IPS-18a (cell line): Measurements from ENCODE around the gene DESI1.
"Not testable (repeated sequence)": the region's sequence is repeated elsewhere in the genome, so short reads cannot be mapped to it uniquely, and the experiment has no call there.

Experiments used
- H3K27ac ChIP-seq: one replicate; pipeline ENCODE4 v1.5.1; 2013; ENCODE audit warnings: low read length
- H3K27me3 ChIP-seq: one replicate; pipeline ENCODE4 v1.6.1; 2013; ENCODE audit warnings: mild to moderate bottlenecking, low read length; ENCODE audit not compliant: control insufficient read depth, insufficient read depth
- H3K36me3 ChIP-seq: one replicate; pipeline ENCODE4 v1.6.1; 2013; ENCODE audit warnings: low read depth, low read length; ENCODE audit not compliant: control insufficient read depth
- H3K4me1 ChIP-seq: one replicate; pipeline ENCODE4 v1.6.1; 2013; ENCODE audit warnings: low read depth, low read length; ENCODE audit not compliant: control insufficient read depth
- H3K4me3 ChIP-seq: one replicate; pipeline ENCODE4 v1.5.1; 2013; ENCODE audit warnings: low read length
- H3K9ac ChIP-seq: one replicate; pipeline ENCODE4 v1.6.1; 2013; ENCODE audit warnings: mild to moderate bottlenecking, low read length, moderate library complexity
- H3K9me3 ChIP-seq: one replicate; pipeline ENCODE4 v1.6.1; 2013; ENCODE audit warnings: low read depth, low read length; ENCODE audit not compliant: control insufficient read depth

The DESI1 gene

DNA sequence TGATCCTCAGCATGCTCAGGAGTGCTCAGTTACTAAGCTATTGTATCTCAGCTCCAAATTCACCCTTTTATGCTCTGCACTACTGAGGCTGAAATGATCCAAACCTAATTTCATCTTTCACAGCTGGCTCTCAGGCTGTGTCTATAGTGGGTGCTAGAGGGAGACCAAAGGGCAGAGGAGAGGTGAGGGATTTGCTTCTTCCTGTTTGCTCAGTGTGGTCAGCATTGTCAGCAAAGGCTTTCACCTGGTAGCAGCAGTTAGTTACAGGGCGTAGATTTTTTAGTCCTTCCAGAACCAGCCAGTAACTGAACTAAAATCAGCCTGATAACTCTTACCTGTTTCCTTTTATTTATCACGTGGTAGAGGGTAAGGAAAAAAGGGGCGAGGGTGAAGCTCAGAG lies 33.5 kb upstream of the DESI1 start:
- Histone ChIP-seq H3K4me1 (no peaks in the 10 kb centered on the region), H3K27ac (no peak overlapping the region), H3K9ac (no peak overlapping the region), H3K27me3 (no peaks in the 10 kb centered on the region), H3K9me3 (no peaks in the 10 kb centered on the region), H3K4me3 (no peak overlapping the region), H3K36me3 (peaks cover 85% of the 10 kb centered on the region)

DNA sequence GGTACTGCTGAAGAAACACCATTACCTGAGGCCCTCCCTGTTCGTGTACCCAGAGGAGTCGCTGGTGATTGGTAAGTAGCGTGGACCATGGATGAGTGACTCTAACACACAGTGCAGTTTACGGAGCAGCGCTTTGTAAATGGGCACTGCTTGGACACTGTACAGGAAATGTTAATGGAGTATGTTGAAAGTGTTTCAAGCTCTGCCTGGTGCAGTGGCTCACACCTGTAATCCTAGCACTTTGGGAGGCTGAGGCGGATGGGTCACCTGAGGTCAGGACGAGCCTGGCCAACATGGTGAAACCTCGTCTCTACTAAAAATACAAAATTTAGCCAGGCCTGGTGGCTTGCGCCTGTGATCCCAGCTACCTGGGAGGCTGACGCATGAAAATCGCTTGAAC lies 30.0 kb upstream of the DESI1 start:
- peaks cover 80% of the 10 kb centered on the region for H3K36me3 ChIP-seq
- H3K4me1 ChIP-seq: no peaks in the 10 kb centered on the region
- no peak overlapping the region for H3K27ac ChIP-seq
- H3K4me3 ChIP-seq: no peak overlapping the region
- no peaks in the 10 kb centered on the region for H3K27me3 ChIP-seq
- no peaks in the 10 kb centered on the region for H3K9me3 ChIP-seq
- no peak overlapping the region for H3K9ac ChIP-seq

DNA sequence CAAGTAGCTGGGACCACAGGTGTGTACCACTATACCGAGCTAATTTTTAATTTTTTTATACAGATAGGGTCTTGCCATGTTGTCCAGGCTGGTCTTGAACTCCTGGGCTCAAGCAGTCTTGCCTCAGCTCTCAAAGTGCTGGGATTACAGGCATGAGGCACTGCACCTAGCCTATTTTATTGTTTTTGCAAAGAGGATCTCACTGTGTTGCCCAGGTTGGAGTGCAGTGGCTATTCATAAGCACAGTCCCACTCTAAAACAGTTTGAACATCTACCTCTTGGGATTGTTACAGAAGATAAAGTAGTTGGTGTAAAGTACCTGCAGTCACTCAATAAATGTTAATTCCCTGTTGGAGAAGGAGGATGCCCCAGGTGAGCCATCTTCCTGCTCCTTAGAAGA lies 29.4 kb upstream of the DESI1 start:
- no peak overlapping the region for H3K4me3 ChIP-seq
- no peak overlapping the region for H3K27ac ChIP-seq
- no peaks in the 10 kb centered on the region for H3K4me1 ChIP-seq
- no peak overlapping the region for H3K9ac ChIP-seq
- no peaks in the 10 kb centered on the region for H3K27me3 ChIP-seq
- no peaks in the 10 kb centered on the region for H3K9me3 ChIP-seq
- peaks cover 78% of the 10 kb centered on the region for H3K36me3 ChIP-seq

DNA sequence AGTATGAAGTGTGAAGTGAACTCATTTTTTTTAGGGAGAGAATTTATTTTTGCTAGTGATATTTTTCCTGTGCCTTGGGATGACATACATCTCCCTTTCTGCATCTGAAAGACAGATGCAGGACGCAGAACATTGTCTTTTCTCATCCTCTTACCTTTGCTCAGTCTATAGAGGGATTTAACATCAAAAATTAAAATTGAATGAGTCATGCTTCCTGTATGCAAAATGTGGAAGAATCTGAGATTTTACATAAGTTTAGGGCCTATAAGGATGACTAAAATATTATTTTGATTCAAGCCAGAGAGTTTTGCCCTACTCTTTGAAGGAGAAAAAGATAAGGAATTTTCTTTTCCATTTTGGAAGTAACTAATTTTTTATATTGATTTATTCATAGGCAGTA lies 27.6 kb upstream of the DESI1 start:
- no peaks in the 10 kb centered on the region for H3K27me3 ChIP-seq
- no peaks in the 10 kb centered on the region for H3K9me3 ChIP-seq
- peaks cover 73% of the 10 kb centered on the region for H3K36me3 ChIP-seq
- no peak overlapping the region for H3K9ac ChIP-seq
- H3K4me3 ChIP-seq: no peak overlapping the region
- no peaks in the 10 kb centered on the region for H3K4me1 ChIP-seq
- H3K27ac ChIP-seq: no peak overlapping the region

DNA sequence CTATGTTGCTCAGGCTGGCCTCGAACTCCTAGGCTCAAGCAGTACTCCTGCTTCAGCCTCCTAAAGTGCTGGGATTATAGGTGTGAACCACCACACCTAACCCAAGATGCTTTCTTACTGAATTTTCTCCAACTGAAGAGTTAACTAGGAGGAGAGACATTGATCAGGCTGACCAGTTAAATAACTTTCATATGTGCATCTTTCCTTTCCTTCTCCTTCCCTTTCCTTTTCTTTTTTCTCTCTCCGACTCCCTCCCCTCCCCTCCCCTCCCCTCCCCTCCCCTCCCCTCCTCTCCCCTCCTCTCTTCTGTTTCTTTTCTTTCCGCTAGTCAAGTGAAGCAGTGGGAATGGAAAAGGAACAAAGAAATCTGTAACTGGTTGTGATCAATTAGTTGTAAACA lies 26.9 kb upstream of the DESI1 start:
- Histone ChIP-seq H3K36me3 (peaks cover 72% of the 10 kb centered on the region), H3K4me3 (no peak overlapping the region), H3K9me3 (no peaks in the 10 kb centered on the region), H3K27ac (no peak overlapping the region), H3K4me1 (no peaks in the 10 kb centered on the region), H3K9ac (no peak overlapping the region), H3K27me3 (no peaks in the 10 kb centered on the region)

DNA sequence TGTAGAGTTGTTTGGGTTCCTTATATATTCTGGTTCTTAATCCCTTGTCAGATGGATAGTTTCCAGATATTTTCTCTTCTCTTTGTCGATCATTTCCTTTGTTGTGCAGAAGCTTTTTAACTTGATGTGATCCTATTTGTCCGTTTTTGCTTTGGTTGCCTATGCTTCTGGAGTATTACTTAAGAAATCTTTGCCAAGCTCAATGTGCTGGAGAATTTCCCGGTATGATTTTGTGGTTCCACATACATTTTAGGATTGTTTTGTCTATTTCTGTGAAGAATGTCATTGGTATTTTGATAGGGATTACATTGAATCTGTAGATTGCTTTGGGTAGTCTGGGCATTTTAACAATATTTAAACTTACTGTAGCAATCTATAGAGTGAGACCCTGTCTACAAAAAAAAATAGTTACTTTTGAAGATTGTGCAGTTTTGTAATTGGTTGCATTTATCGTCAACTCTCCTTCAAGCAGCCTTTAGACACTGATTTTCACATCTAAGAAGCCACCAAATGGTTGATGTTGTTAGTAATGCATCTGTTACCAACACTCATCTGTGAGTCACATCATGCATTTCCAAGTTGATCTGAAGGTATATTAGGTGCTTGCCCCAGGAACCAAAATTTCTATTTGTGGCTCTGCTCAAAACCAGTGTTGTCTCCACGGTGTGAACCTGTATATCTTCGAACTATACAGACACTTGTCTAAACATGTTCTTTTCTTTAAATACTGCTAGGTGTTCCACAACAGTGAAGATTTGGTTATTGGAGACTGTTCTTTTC lies 21.7 kb upstream of the DESI1 start:
- no peaks in the 10 kb centered on the region for H3K27me3 ChIP-seq
- H3K4me3 ChIP-seq: no peak overlapping the region
- peaks cover 76% of the 10 kb centered on the region for H3K36me3 ChIP-seq
- no peak overlapping the region for H3K9ac ChIP-seq
- no peak overlapping the region for H3K27ac ChIP-seq
- H3K4me1 ChIP-seq: no peaks in the 10 kb centered on the region
- no peaks in the 10 kb centered on the region for H3K9me3 ChIP-seq

DNA sequence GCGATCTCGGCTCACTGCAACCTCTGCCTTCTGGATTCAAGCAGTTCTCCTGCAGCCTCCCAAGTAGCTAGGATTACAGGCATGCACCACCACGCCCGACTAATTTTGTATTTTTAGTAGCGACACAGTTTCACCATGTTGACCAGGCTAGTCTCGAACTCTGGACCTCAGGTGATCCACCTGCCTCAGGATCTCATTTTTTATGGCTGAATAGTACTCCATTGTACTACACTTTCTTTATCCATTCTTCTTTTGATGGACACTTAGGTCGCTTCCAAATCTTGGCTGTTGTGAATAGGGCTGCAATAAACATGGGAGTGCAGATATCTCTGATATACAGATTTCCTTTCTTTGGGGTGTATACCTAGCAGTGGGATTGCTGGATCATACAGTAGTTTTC lies 21.0 kb upstream of the DESI1 start:
- Histone ChIP-seq H3K36me3 (peaks cover 78% of the 10 kb centered on the region), H3K27ac (no peak overlapping the region)

DNA sequence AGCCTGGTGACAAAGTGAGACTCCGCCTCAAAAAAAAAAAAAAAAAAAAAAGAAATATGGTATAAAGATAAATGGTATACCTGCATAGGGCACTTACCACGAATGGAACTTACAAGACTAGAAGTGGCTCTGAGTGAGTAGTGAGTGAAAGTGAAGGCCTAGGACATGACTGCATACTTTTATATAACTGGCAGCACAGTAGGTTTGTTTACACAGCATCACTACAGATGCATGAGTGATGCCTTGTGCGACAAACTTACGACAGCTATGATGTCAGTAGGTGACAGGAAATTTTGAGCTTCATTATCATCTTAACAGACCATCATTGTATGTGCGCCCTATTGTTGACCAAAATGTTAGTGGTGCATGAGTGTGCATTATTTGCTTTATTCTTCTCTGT lies 17.9 kb upstream of the DESI1 start:
- no peaks in the 10 kb centered on the region for H3K9me3 ChIP-seq
- no peaks in the 10 kb centered on the region for H3K27me3 ChIP-seq
- peaks cover 87% of the 10 kb centered on the region for H3K36me3 ChIP-seq
- no peak overlapping the region for H3K27ac ChIP-seq
- no peak overlapping the region for H3K4me3 ChIP-seq
- no peaks in the 10 kb centered on the region for H3K4me1 ChIP-seq
- no peak overlapping the region for H3K9ac ChIP-seq

More for the DNA sequence above, 21.0 kb upstream of the DESI1 start:
- no peaks in the 10 kb centered on the region for H3K27me3 ChIP-seq
- H3K4me3 ChIP-seq: no peak overlapping the region
- H3K9ac ChIP-seq: no peak overlapping the region
- no peaks in the 10 kb centered on the region for H3K9me3 ChIP-seq
- no peaks in the 10 kb centered on the region for H3K4me1 ChIP-seq

DNA sequence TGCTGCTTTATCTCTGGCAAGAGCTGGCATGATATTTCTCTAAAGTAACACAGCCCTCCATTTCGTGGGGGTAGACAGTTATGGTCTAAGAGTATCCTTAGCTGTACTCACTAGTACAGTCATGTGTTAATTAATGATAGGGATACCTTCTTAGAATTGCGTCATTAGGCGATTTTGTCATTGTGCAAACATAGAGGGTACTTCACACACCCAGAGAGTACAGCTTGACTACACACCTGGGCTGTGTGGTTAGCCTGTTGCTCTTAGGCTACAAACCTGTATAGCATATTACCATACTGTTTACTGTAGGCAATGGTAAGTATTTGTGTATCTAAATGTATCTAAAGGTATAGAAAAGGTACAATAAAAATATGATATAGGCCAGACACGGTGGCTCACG lies 17.3 kb upstream of the DESI1 start:
- no peak overlapping the region for H3K4me3 ChIP-seq
- no peaks in the 10 kb centered on the region for H3K9me3 ChIP-seq
- no peaks in the 10 kb centered on the region for H3K27me3 ChIP-seq
- peaks cover 87% of the 10 kb centered on the region for H3K36me3 ChIP-seq
- no peak overlapping the region for H3K27ac ChIP-seq
- no peak overlapping the region for H3K9ac ChIP-seq
- H3K4me1 ChIP-seq: no peaks in the 10 kb centered on the region

DNA sequence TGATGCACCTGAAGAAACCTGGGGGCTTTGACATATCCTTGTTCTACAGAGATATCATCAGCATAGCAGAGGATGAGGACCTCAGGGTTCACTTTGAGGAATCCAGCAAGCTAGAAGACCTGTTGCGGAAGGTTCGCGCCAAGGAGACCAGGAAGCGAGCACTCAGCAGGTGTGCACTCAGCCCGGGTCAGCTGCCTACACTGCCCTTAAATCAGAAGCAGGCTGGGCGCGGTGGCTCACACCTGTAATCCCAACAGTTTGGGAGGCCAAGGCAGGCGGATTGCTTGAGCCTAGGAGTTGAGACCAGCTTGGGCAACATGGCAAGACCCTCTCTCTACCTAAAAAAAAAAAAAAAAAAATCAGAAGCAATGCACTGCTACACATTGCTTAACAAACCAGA lies 16.8 kb upstream of the DESI1 start:
- H3K4me3 ChIP-seq, H3K9me3 ChIP-seq, H3K27ac ChIP-seq, H3K4me1 ChIP-seq, H3K9ac ChIP-seq, H3K27me3 ChIP-seq: not testable (repeated sequence)
- peaks cover 82% of the 10 kb centered on the region for H3K36me3 ChIP-seq

DNA sequence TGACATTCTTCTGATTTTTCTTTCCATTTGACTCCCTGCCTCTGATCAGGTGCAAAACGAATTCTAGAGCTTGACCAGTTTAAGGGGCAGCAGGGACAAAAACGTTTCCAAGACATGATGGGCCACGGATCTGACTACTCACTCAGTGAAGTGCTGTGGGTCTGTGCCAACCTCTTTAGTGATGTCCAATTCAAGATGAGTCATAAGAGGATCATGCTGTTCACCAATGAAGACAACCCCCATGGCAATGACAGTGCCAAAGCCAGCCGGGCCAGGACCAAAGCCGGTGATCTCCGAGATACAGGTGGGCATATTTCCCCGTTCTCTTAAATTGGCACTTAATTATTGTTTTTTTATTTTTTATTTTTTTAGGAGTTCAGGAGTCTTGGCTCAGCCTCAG lies 15.6 kb upstream of the DESI1 start:
- Histone ChIP-seq H3K9ac (no peak overlapping the region), H3K36me3 (peaks cover 75% of the 10 kb centered on the region), H3K4me3 (no peak overlapping the region), H3K9me3 (no peaks in the 10 kb centered on the region), H3K27me3 (no peaks in the 10 kb centered on the region), H3K27ac (no peak overlapping the region), H3K4me1 (no peaks in the 10 kb centered on the region)

DNA sequence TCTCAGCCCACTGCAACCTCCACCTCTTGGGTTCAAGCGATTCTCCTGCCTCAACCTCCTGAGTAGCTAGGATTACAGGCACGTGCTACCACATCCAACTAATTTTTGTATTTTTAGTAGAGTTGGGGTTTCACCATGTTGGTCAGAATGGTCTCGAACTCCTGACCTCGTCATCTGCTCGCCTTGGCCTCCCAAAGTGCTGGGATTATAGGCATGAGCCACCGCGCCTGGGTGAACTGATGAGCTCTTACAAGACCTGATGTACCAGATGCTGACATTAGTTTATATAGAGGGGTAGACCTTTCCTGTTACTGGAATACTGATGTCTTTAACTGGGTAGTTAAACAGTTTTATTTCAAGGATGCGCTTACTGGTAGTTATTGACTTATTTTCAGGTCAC lies 13.8 kb upstream of the DESI1 start:
- not testable (repeated sequence) for H3K27ac ChIP-seq

More for the DNA sequence above, 13.8 kb upstream of the DESI1 start:
- not testable (repeated sequence) for H3K9ac ChIP-seq, H3K27me3 ChIP-seq, H3K9me3 ChIP-seq, H3K4me1 ChIP-seq, H3K4me3 ChIP-seq
- peaks cover 62% of the 10 kb centered on the region for H3K36me3 ChIP-seq
